Measurements from ENCODE around the gene TRIM59.

TRIM59 gene

GRCh38 chr3:160449636-160450598 lies at the start of gene TRIM59:
Gene TRIM59, minus strand, starts transcription at chr3:160449786. Its CDS starts 10,603 bp downstream, at chr3:160439183.
- H3K4me3 ChIP-seq (ENCODE audit: low read depth, low read length), result peak within 1 kb of the TSS; percentile 78
- DNase-seq (ENCODE audit: low read depth), result peak; percentile 93
- in situ Hi-C loops (cut with HindIII; ENCODE audit: low sequenced_read_pairs), result no loop called here
- TF ChIP-seq CTCF (IDR thresholded peaks at IDR 0.05; ENCODE audit: low read depth, low read length, missing control alignments), result peak; percentile 14

GRCh38 chr3:160498202-160498601 lies 48.6 kb upstream of the TRIM59 start:
- no peak overlapping the region for H3K4me3 ChIP-seq (ENCODE audit: low read depth, low read length)
- DNase-seq (ENCODE audit: low read depth), result no peak
- TF ChIP-seq CTCF (IDR thresholded peaks at IDR 0.05; ENCODE audit: low read depth, low read length, missing control alignments), result no peak
- in situ Hi-C loops (cut with HindIII; ENCODE audit: low sequenced_read_pairs), result no loop called here

- no peak for TF ChIP-seq CTCF (IDR thresholded peaks at IDR 0.05; ENCODE audit: low read depth, low read length, missing control alignments)
- in situ Hi-C loops (cut with HindIII; ENCODE audit: low sequenced_read_pairs), result no loop called here
- no peak for DNase-seq (ENCODE audit: low read depth)
- H3K4me3 ChIP-seq (ENCODE audit: low read depth, low read length), result no peak overlapping the region
Measured at GRCh38 chr3:160490166-160490565, 40.6 kb upstream of the TRIM59 start.

GRCh38 chr3:160486459-160486869 lies 36.9 kb upstream of the TRIM59 start:
- peak; percentile 27 for DNase-seq (ENCODE audit: low read depth)
- in situ Hi-C loops (cut with HindIII; ENCODE audit: low sequenced_read_pairs), result no loop called here
- H3K4me3 ChIP-seq (ENCODE audit: low read depth, low read length), result no peak overlapping the region
- peak; percentile 21 for TF ChIP-seq CTCF (IDR thresholded peaks at IDR 0.05; ENCODE audit: low read depth, low read length, missing control alignments)

- in situ Hi-C loops (cut with HindIII; ENCODE audit: low sequenced_read_pairs), result no loop called here
- TF ChIP-seq CTCF (IDR thresholded peaks at IDR 0.05; ENCODE audit: low read depth, low read length, missing control alignments), result no peak
- no peak for DNase-seq (ENCODE audit: low read depth)
Measured at GRCh38 chr3:160482796-160483195, 33.2 kb upstream of the TRIM59 start.

GRCh38 chr3:160481856-160482255 lies 32.3 kb upstream of the TRIM59 start:
- in situ Hi-C loops (cut with HindIII; ENCODE audit: low sequenced_read_pairs), result no loop called here
- no peak overlapping the region for H3K4me3 ChIP-seq (ENCODE audit: low read depth, low read length)
- no peak for DNase-seq (ENCODE audit: low read depth)
- TF ChIP-seq CTCF (IDR thresholded peaks at IDR 0.05; ENCODE audit: low read depth, low read length, missing control alignments), result no peak

More at GRCh38 chr3:160482796-160483195, 33.2 kb upstream of the TRIM59 start:
- no peak overlapping the region for H3K4me3 ChIP-seq (ENCODE audit: low read depth, low read length)

Data from astrocyte of the cerebellum (primary cell).